GM12891 (cell line): ENCODE measurements around the gene MTSS2.

Source experiments
- PAX5 ChIP-seq: IDR thresholded peaks from 2 replicates; pipeline ENCODE4 v1.6.1; 2011; ENCODE audit warnings: low read length, moderate library complexity, mild to moderate bottlenecking; ENCODE audit not compliant: insufficient read depth, severe bottlenecking
- POLR2A ChIP-seq: IDR thresholded peaks from 2 replicates; pipeline ENCODE4 v1.6.1; 2011; ENCODE audit warnings: low read depth, low read length, control low read depth
- POLR2AphosphoS5 ChIP-seq: IDR thresholded peaks from 2 replicates; pipeline ENCODE4 v1.6.1; 2011; ENCODE audit warnings: low read depth, low read length, control low read depth
- POU2F2 ChIP-seq: IDR thresholded peaks from 2 replicates; pipeline ENCODE4 v1.6.1; 2011; ENCODE audit warnings: low read depth, mild to moderate bottlenecking, control low read depth, low read length, moderate library complexity
- TAF1 ChIP-seq: IDR thresholded peaks from 2 replicates; pipeline ENCODE4 v1.6.1; 2011; ENCODE audit warnings: low read depth, low read length, control low read depth

- no peak for TF ChIP-seq POLR2A
- TF ChIP-seq POLR2AphosphoS5: no peak
- no peak for TF ChIP-seq TAF1
- TF ChIP-seq POU2F2: no peak
- no peak for TF ChIP-seq PAX5
These were observed 26.5 kb upstream of the MTSS2 start for GRCh38 chr16:70712359-70712758.
